ENCODE measurements around the gene MUC12. TPM values are rescaled to one million over a fixed set of nuclear protein-coding genes. Genes with fewer than 3 reads are reported as not detected.
"Not testable (repeated sequence)": the region's sequence is repeated elsewhere in the genome, so short reads cannot be mapped to it uniquely, and the experiment has no call there.

The MUC12 gene
- total RNA-seq, 4 donors from 2014 or later = 0.54 to 15.1 TPM; not detected in 2

GRCh38 chr7:101035941-101036340 lies 66.6 kb downstream of the MUC12 start:
- Histone ChIP-seq H3K4me1 (no peaks in the 10 kb centered on the region), H3K9me3 (no peaks in the 10 kb centered on the region), H3K36me3 (no peaks in the 10 kb centered on the region), H3K4me3 (no peak overlapping the region), H3K27me3 (peaks cover 24% of the 10 kb centered on the region), H3K27ac (no peak overlapping the region)
- TF ChIP-seq EP300 (IDR thresholded peaks at IDR 0.05) = no peak
- no peak for TF ChIP-seq POLR2AphosphoS5 (IDR thresholded peaks at IDR 0.05)
- no peak for TF ChIP-seq POLR2A (IDR thresholded peaks at IDR 0.05)
- TF ChIP-seq CTCF (IDR thresholded peaks at IDR 0.05) = no peak
- ATAC-seq = no peak
- WGBS, 2 donors (ENCODE audit: low coverage in 1 of 2) = 77 to 85% methylated on average over 2 of the region's 4 CpGs

- Histone ChIP-seq H3K27me3 (peaks cover 70% of the 10 kb centered on the region), H3K9me3 (peaks cover 0 to 35% (median 0%) of the 10 kb centered on the region in 3 donors)
- not testable (repeated sequence) for H3K4me1 ChIP-seq, H3K36me3 ChIP-seq, H3K4me3 ChIP-seq, H3K27ac ChIP-seq, ATAC-seq
- 80 to 87% methylated on average over 5 to 6 of the region's 6 CpGs for WGBS, 2 donors (ENCODE audit: low coverage in 1 of 2)
These were observed 71.9 kb downstream of the MUC12 start for GRCh38 chr7:101041283-101041682.

GRCh38 chr7:101058355-101058754 lies 89.0 kb downstream of the MUC12 start:
- H3K4me3 ChIP-seq = no peak overlapping the region
- H3K9me3 ChIP-seq = no peaks in the 10 kb centered on the region
- peaks cover 87% of the 10 kb centered on the region for H3K27me3 ChIP-seq
- 0 to 23% methylated on average over 4 to 9 of the region's 9 CpGs for WGBS, 2 donors (ENCODE audit: low coverage in 1 of 2)
- H3K4me1 ChIP-seq = peaks cover 0 to 7% (median 0%) of the 10 kb centered on the region in 3 donors
- H3K36me3 ChIP-seq = no peaks in the 10 kb centered on the region
- no peak overlapping the region for H3K27ac ChIP-seq
- no peak for ATAC-seq
- TF ChIP-seq POLR2AphosphoS5 (IDR thresholded peaks at IDR 0.05) (no peak), POLR2A (IDR thresholded peaks at IDR 0.05) (no peak), EP300 (IDR thresholded peaks at IDR 0.05) (no peak), CTCF (IDR thresholded peaks at IDR 0.05) (peak in 1 of 4 experiments; percentile 7)

- H3K27ac ChIP-seq = no peak overlapping the region
- 26 to 60% methylated on average over 1 to 8 of the region's 9 CpGs for WGBS, 2 donors (ENCODE audit: low coverage in 1 of 2)
- no peaks in the 10 kb centered on the region for H3K9me3 ChIP-seq
- H3K36me3 ChIP-seq = no peaks in the 10 kb centered on the region
- ATAC-seq = no peak
- TF ChIP-seq CTCF (IDR thresholded peaks at IDR 0.05) (no peak), POLR2AphosphoS5 (IDR thresholded peaks at IDR 0.05) (no peak), EP300 (IDR thresholded peaks at IDR 0.05) (no peak), POLR2A (IDR thresholded peaks at IDR 0.05) (no peak)
- peaks cover 0 to 7% (median 0%) of the 10 kb centered on the region in 3 donors for H3K4me1 ChIP-seq
- H3K27me3 ChIP-seq = peaks cover 87% of the 10 kb centered on the region
- H3K4me3 ChIP-seq = no peak overlapping the region
These were observed 90.2 kb downstream of the MUC12 start for GRCh38 chr7:101059620-101059942.

- H3K27ac ChIP-seq = no peak overlapping the region
- peaks cover 0 to 7% (median 0%) of the 10 kb centered on the region in 3 donors for H3K4me1 ChIP-seq
- no peaks in the 10 kb centered on the region for H3K36me3 ChIP-seq
- WGBS, 2 donors (ENCODE audit: low coverage in 1 of 2) = 40 to 71% methylated on average over 1 to 5 of the region's 5 CpGs
- H3K4me3 ChIP-seq = no peak overlapping the region
- no peaks in the 10 kb centered on the region for H3K9me3 ChIP-seq
- ATAC-seq = no peak
- H3K27me3 ChIP-seq = peaks cover 92% of the 10 kb centered on the region
- no peak for TF ChIP-seq CTCF (IDR thresholded peaks at IDR 0.05)
- no peak for TF ChIP-seq POLR2AphosphoS5 (IDR thresholded peaks at IDR 0.05)
These were observed 91.6 kb downstream of the MUC12 start for GRCh38 chr7:101060992-101061391.

- not testable (repeated sequence) for ATAC-seq, H3K9me3 ChIP-seq, H3K36me3 ChIP-seq, H3K4me1 ChIP-seq, H3K27ac ChIP-seq, H3K4me3 ChIP-seq
- H3K27me3 ChIP-seq = peaks cover 92% of the 10 kb centered on the region
- WGBS, 2 donors (ENCODE audit: low coverage in 1 of 2) = 59 to 73% methylated on average over 6 to 9 of the region's 9 CpGs
These were observed 94.8 kb downstream of the MUC12 start for GRCh38 chr7:101064176-101064550.

GRCh38 chr7:101065162-101065561 lies 95.8 kb downstream of the MUC12 start:
- H3K36me3 ChIP-seq, H3K4me3 ChIP-seq, H3K27ac ChIP-seq, H3K4me1 ChIP-seq, ATAC-seq, H3K9me3 ChIP-seq: not testable (repeated sequence)
- 71% methylated on average over 1 of the region's 3 CpGs; no CpG with 5 or more reads in 1 of the 2 donors for WGBS, 2 donors (ENCODE audit: low coverage in 1 of 2)
- H3K27me3 ChIP-seq = peaks cover 93% of the 10 kb centered on the region

Data from gastroesophageal sphincter (tissue), 4 donors.